Astrocyte (in vitro differentiated cells and primary cell): ENCODE data around the gene FBN1.

ENCODE experiments used
- EZH2 ChIP-seq: IDR thresholded peaks from 2 replicates; pipeline ENCODE4 v1.6.1; 2012; ENCODE audit warnings: mild to moderate bottlenecking, low read length, inconsistent platforms; ENCODE audit not compliant: insufficient read depth
- TF ChIP-seq, protein P1 (sequence below): IDR thresholded peaks from 2 replicates; pipeline ENCODE4 v1.5.1; 2011; ENCODE audit warnings: low read depth, mild to moderate bottlenecking, inconsistent platforms, low read length, moderate library complexity; ENCODE audit not compliant: insufficient read depth

DNA sequence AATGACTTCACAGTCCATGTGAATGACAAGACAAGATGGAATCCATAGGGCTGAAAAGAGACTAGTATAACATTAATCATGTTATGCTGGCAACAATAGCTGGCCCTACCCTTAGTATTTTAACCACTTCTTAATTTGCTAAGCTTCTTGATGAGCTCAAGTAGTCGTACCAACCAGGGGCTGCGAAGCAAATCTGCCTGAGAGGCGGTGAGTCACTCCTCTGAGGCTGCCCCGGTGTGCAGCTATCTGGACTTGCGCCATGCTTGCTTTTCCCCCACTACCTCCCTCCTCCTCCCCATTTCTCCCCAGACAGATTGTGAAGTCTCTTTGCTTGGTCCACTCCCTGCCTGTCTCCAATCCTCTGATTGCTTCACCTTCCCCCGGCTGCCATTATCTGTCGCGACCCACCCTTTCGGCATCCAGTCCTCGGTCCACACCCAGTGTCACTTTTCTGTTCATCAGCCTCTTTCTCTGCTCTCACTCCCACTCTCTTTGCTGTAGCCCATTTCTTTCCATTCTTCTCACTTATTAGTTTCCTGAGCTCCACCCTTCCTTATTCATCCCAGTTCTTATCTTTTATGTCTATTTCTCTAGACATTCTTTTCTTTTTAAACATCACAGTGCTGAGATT is 271.6 kb downstream of the FBN1 start:
- TF ChIP-seq, protein P1, sequence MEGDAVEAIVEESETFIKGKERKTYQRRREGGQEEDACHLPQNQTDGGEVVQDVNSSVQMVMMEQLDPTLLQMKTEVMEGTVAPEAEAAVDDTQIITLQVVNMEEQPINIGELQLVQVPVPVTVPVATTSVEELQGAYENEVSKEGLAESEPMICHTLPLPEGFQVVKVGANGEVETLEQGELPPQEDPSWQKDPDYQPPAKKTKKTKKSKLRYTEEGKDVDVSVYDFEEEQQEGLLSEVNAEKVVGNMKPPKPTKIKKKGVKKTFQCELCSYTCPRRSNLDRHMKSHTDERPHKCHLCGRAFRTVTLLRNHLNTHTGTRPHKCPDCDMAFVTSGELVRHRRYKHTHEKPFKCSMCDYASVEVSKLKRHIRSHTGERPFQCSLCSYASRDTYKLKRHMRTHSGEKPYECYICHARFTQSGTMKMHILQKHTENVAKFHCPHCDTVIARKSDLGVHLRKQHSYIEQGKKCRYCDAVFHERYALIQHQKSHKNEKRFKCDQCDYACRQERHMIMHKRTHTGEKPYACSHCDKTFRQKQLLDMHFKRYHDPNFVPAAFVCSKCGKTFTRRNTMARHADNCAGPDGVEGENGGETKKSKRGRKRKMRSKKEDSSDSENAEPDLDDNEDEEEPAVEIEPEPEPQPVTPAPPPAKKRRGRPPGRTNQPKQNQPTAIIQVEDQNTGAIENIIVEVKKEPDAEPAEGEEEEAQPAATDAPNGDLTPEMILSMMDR, result no peak
- no peak for TF ChIP-seq EZH2
